ENCODE results near the gene HAL.
A peak's percentile ranks its signal among the peaks of the same experiment; 100 is the strongest.

The HAL gene

GRCh38 chr12:96014943-96015599 lies 18.9 kb upstream of the HAL start:
- DNase-seq (ENCODE audit: low read depth) = no peak

- no peak for DNase-seq (ENCODE audit: low read depth)
Observed at GRCh38 chr12:96007729-96008128, 11.6 kb upstream of the HAL start.

- DNase-seq (ENCODE audit: low read depth) = no peak
Observed at GRCh38 chr12:96006727-96007126, 10.6 kb upstream of the HAL start.

GRCh38 chr12:96000858-96001257 lies 4.7 kb upstream of the HAL start:
- DNase-seq (ENCODE audit: low read depth) = no peak

GRCh38 chr12:95999484-95999883 lies 3.3 kb upstream of the HAL start:
- no peak for DNase-seq (ENCODE audit: low read depth)

- DNase-seq (ENCODE audit: low read depth) = peak; percentile 62
Observed at GRCh38 chr12:95998611-95999286, 2.6 kb upstream of the HAL start.

- peak; percentile 60 for DNase-seq (ENCODE audit: low read depth)
Observed at GRCh38 chr12:95997911-95998510, 1.9 kb upstream of the HAL start.

GRCh38 chr12:95997276-95997675 lies 1.1 kb upstream of the HAL start:
- no peak for DNase-seq (ENCODE audit: low read depth)

- no peak for DNase-seq (ENCODE audit: low read depth)
Observed at GRCh38 chr12:95995238-95996031, 709 bp downstream of the HAL start.

GRCh38 chr12:95994476-95994875 lies 1.7 kb downstream of the HAL start:
- peak; percentile 12 for DNase-seq (ENCODE audit: low read depth)

- DNase-seq (ENCODE audit: low read depth) = no peak
Observed at GRCh38 chr12:95993907-95994306, 2.2 kb downstream of the HAL start.

- no peak for DNase-seq (ENCODE audit: low read depth)
Observed at GRCh38 chr12:95990136-95990535, 6.0 kb downstream of the HAL start.

GRCh38 chr12:95989504-95990123 lies 6.5 kb downstream of the HAL start:
- no peak for DNase-seq (ENCODE audit: low read depth)

- DNase-seq (ENCODE audit: low read depth) = no peak
Observed at GRCh38 chr12:95988506-95989275, 7.5 kb downstream of the HAL start.

- DNase-seq (ENCODE audit: low read depth) = no peak
Observed at GRCh38 chr12:95986635-95987570, 9.2 kb downstream of the HAL start.

GRCh38 chr12:95984682-95985081 lies 11.5 kb downstream of the HAL start:
- no peak for DNase-seq (ENCODE audit: low read depth)

- DNase-seq (ENCODE audit: low read depth) = no peak
Observed at GRCh38 chr12:95982602-95983001, 13.5 kb downstream of the HAL start.

- no peak for DNase-seq (ENCODE audit: low read depth)
Observed at GRCh38 chr12:95980437-95980836, 15.7 kb downstream of the HAL start.

GRCh38 chr12:95978774-95979173 lies 17.4 kb downstream of the HAL start:
- no peak for DNase-seq (ENCODE audit: low read depth)

GRCh38 chr12:95978351-95978750 lies 17.8 kb downstream of the HAL start:
- DNase-seq (ENCODE audit: low read depth) = no peak

Data from amniotic epithelial cell (primary cell).